AG09309 (cell line): ENCODE measurements around the gene PCDHB7.
"Not testable (repeated sequence)": the region's sequence is repeated elsewhere in the genome, so short reads cannot be mapped to it uniquely, and the experiment has no call there.

Source experiments
- DNase-seq: peaks from one replicate; pipeline ENCODE4 v3.0.0-alpha.2; 2010; ENCODE audit warnings: low read depth
- H3K4me3 ChIP-seq: 2 replicates; pipeline ENCODE4 v1.5.1; 2011; ENCODE audit warnings: mild to moderate bottlenecking, low read depth, low read length, moderate library complexity; ENCODE audit not compliant: control insufficient read depth
- CTCF ChIP-seq: IDR thresholded peaks from 2 replicates; pipeline ENCODE4 v1.5.1; 2011; ENCODE audit warnings: mild to moderate bottlenecking, low read depth, low read length, inconsistent platforms; ENCODE audit not compliant: insufficient read depth, control insufficient read depth; ENCODE audit errors: missing control alignments

PCDHB7 gene

GRCh38 chr5:141172381-141173204, at the start of gene PCDHB7:
TSS of gene PCDHB7 (plus strand) at chr5:141172644. CDS start at chr5:141172836, 192 bp downstream.
- no peak for DNase-seq
- no peak within 1 kb of the TSS for H3K4me3 ChIP-seq
- peak; percentile 67 for TF ChIP-seq CTCF

GRCh38 chr5:141123396-141124135, 48.9 kb upstream of the PCDHB7 start:
- H3K4me3 ChIP-seq, DNase-seq: not testable (repeated sequence)

- no peak overlapping the region for H3K4me3 ChIP-seq
- TF ChIP-seq CTCF = no peak
- DNase-seq = no peak
Observed at GRCh38 chr5:141127305-141127704, 45.1 kb upstream of the PCDHB7 start.

- DNase-seq = no peak
- TF ChIP-seq CTCF = peak; percentile 70
- peak within 1 kb of the TSS; percentile 41 for H3K4me3 ChIP-seq
Observed at GRCh38 chr5:141135030-141135717, 37.3 kb upstream of the PCDHB7 start, which contains the start of gene PCDHB5. TSS of gene PCDHB5 (plus strand) at chr5:141135206. CDS start at chr5:141135435, 229 bp downstream.

- no peak for TF ChIP-seq CTCF
- DNase-seq = no peak
- H3K4me3 ChIP-seq = peak overlapping the region; percentile 41; the same call in 1 of the 2 replicates
Observed at GRCh38 chr5:141135718-141136266, 36.7 kb upstream of the PCDHB7 start.

- DNase-seq, H3K4me3 ChIP-seq: not testable (repeated sequence)
Observed at GRCh38 chr5:141137346-141137745, 35.1 kb upstream of the PCDHB7 start.

- peak; percentile 54 for TF ChIP-seq CTCF
- DNase-seq = no peak
- peak within 1 kb of the TSS; percentile 32 for H3K4me3 ChIP-seq
Observed at GRCh38 chr5:141149812-141150211, 22.6 kb upstream of the PCDHB7 start, which contains the start of gene PCDHB6. TSS of gene PCDHB6 (plus strand) at chr5:141150057. CDS start at chr5:141150258, 201 bp downstream.
